GM19043 (cell line): Measurements from ENCODE around the gene AKAP12.
A peak's percentile ranks its signal among the peaks of the same experiment; 100 is the strongest.
"Not testable (repeated sequence)": the region's sequence is repeated elsewhere in the genome, so short reads cannot be mapped to it uniquely, and the experiment has no call there.

Experiments
- ATAC-seq: cut with Tn5 transposase; IDR thresholded peaks from one replicate; pipeline ENCODE4 v1.9.1; 2021; ENCODE audit warnings: low read depth; ENCODE audit not compliant: unreplicated experiment

Gene AKAP12

DNA sequence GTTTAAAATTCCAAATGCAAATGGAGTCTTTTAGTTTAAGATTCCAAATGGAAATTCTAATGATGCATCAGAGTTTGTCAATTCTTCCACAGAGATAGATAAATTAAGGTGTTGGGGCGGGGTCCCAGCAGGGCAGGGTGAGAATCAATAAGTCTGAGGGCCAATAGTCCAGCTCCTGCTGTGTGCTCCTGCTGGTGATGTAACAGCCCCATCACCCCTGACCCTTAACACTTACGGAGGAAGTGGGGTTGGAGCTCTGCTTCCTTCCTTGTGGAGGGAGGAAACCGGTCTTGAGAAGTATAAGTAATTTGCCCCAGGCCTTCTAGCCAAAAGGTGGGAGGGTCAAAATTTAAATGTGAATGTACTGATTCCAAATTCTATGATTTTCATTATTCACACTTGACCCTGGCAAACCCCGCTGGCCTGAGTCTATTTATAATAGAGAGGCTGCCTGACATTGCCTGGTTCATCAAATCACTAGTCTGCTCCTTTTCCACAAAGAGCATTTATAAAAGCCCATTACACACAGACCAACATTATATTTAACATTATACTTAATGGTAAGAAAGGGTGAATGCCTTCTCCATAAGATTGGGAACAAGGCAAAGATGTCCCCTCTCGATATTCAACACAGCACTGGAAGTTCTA, 134.4 kb downstream of the AKAP12 start:
- no peak for ATAC-seq

DNA sequence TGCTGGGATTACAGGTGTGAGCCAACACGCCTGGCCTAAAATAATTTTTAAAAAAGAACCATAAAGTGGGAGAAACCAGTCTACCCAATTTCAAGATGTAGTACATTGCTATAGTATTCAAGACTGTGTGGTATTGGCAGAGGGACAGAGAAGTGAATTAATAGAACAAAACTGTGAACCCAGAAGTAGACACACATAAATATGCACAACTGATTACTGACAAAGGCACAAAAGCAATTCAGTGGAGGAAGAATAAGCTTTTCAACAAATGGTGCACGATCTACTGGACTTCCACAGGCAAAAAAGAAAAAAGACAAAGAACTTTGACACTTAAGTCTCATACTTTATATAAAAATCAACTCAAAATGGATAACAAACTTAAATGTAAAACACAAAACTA, 136.1 kb downstream of the AKAP12 start:
- ATAC-seq = no peak

DNA sequence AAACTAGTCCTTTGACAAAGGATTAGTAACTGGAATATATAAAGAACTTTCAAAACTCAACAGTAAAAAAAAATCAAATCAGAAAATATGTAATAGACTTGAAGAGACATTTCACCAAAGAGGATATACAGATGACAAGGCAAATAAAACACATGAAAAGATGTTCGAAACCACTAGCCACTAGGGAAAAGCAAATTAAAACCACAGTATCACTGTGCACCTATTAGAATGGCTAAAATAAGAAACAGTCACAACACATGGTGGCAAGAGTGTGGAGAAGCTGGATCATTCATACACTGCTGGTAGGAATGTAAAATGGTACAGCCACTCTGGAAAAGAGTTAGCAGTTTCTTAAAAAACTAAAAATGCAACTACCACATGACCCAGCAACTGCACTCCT, 136.7 kb downstream of the AKAP12 start:
- ATAC-seq = peak; percentile 41

DNA sequence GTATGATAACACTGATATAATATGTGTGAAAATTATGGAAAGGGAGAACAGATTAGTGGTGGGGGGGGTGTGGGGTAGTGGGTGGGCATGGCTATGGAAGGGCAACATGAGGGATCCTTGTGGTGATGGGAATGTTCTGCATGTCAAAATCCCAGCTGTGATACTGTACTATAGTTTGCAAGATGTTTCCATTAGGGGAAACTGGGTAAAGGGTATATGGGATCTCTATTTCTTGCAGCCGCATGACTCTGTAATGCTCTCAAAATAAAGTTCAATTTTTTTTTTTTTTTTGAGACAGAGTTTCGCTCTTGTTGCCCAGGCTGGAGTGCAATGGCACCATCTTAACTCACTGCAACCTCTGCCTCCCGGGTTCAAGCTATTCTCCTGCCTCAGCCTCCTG, 137.3 kb downstream of the AKAP12 start:
- ATAC-seq = no peak

DNA sequence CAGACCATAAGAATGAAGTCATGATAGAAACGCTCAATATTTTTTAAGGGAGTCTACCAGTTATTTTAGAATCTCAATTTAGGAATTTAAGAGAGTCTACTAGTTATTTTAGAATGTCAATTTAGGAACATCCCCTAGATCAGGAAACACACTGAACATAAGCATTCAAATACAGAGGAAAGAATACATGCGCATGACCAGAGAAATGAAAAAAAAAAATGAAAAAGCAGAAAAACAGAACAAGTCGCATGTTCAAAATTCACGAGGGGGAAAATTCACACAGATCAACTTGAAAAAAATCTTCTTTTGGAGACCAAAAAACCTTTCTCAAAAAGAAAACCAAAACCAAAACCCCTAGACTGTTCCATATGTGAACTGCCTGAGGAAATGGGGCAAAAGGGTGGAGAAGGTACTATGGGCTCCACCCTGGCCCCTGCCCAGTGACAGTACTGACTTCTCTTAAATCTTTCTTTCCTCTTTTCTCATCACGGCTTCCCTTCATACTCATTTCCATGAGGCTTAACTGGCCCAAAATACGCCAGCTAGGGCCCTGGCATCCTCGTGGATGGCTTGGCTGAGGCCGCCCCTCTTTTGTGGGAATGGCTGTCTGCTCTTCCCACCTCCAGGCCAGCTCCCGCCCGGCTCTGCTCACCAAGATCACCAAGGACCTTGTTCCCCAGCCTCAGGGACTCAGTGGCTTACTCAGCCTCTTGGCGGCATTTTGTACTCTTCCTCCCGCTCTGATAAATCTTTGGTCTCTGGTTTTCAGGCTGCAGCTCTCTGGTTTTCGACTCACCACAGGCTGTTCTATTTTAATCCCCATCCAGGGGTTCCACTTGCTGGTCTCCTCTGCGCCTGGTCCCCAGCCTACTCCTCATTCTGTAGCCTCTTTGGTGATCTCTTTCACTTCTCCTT, 140.4 kb downstream of the AKAP12 start:
- peak; percentile 46 for ATAC-seq

DNA sequence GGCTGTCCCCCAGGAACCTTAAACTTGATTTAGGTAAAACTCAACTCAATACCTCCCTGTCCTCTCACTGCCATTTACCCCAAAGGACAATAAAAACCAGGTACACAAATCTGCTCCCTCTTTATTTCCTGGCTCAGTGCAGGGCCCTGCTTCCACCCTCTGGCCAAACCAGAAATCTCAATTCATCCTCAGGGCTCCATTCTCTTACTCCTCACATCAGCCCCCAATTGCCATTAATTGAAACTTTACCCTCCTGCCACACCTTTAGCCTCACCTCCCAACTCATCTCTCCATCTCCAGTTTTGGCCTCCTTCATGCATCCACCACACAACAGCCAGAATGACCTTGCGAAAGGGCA, 141.1 kb downstream of the AKAP12 start:
- no peak for ATAC-seq

DNA sequence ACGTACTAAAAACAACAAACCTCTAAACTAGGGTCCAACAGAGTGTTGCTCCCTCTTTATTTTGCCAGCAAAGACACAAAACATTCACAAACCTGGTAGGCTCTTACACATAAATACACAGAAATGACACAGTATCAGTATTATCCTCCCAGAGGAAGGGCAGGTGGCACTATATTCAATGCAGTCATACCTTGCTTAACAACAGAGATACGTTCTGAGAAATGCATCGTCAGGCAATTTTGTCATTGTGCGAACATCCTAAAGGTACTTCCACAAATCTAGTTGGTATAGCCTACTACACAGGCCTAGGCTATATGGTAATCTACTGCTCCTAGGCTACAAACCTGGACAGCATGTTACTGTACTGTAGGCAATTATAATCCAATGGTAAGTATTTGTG, 142.0 kb downstream of the AKAP12 start:
- ATAC-seq = no peak

DNA sequence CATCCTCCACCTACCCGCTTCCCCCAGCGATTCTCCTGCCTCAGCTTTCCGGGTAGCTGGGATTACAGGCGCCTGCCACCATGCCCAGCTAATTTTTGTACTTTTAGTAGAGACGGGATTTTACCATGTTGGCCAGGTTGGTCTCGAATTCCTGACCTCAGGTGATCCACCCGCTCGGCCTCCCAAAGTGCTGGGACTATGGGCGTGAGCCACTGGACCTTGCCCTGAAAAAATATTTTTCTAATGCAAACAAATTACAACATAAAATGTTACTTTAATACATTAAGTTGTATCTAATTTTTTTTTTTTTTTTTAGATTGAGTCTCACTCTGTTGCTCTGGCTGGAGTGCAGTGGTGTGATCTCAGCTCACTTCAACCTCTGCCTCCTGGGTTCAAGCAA, 142.9 kb downstream of the AKAP12 start:
- ATAC-seq = not testable (repeated sequence)

DNA sequence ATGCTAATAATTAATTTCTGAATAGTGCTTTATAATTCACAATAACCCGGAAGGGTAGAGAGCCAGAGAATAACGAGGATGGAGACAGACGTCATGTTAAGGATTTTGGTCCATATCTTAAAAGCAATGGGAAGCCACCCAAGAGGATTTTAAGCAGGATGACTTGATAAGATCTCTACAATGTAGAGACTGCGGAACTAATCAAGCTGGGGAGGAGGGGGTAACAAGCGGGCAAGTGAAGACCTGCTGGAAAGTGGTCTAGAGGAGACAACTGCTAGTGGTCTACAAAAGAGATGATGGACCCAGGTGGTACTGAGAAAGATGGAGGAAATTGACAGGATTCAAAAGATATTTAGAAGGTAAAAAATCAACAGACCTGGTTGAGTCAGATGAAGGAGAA, 144.4 kb downstream of the AKAP12 start:
- ATAC-seq = no peak

DNA sequence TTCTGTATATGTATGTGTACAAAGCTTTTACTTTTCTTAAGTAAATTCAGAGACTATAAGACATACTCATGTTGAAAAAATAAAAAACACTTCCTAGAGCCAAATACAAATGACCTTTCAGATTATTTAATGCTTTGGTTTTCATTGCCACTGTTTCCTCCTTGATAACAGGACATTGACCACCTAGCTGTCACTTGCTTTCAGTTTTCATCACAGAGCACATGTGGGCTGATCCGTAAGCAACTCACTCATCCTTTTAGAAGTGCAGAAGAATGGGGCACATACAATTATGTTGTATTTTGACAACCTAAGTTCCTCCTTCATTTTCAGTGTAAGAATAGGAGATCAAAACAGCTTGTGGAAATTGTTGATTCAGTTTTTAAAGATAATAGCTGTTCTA, 145.4 kb downstream of the AKAP12 start:
- ATAC-seq = no peak

DNA sequence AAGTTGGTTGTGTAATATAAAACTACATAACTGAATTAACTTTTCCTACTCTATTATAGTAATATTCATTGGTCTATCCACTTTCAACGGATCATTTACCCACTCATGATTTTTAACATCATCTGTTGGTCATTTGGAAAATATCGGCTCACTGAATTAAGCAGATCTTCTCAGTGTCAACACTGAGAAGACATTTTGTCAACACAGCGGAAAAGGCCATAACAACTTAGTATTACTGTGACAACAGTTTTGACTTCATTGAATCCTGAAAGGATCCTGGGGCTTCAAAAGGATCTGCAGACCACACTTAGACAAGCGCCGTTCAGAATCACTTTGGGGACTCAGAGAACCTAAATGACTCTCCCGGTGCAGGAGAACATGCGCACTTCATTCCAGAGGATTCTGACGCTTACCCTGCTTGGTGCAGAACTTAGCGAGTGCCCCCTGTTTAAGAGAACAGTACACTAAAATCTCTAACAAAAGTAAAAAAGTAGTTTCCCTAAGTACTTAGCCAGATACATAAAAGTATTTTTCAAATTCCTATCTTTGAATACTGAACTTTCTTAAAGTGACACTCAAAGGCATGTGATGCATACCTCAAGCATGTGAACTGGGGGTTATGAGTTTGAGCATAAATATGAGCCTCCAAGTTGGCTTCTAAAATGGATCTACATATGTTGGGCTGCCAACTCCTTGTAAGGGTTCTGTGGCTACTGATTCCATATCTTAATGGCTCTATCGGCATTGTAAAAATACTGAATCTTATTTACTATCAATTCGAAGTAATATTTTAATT, 147.6 kb downstream of the AKAP12 start:
- ATAC-seq = no peak

DNA sequence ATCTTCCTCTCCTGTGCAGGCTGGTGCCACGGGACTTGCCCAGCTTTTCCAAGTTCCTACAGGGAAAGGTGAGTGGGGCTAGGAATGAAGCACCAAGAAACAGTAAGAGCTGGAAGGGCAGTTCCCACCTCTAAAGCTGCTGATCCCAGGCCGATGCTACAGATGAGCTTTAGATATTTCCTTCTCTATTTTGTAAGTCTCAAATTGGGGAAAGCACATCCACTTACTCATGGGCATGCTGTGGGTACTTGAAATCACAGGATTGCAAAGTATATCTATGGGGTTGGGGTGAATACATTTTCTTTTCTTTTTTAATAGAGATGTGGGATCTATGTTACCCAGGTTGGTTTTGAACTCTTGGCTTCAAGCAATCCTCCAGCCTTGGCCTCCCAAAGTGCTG, 148.5 kb downstream of the AKAP12 start:
- ATAC-seq = no peak

DNA sequence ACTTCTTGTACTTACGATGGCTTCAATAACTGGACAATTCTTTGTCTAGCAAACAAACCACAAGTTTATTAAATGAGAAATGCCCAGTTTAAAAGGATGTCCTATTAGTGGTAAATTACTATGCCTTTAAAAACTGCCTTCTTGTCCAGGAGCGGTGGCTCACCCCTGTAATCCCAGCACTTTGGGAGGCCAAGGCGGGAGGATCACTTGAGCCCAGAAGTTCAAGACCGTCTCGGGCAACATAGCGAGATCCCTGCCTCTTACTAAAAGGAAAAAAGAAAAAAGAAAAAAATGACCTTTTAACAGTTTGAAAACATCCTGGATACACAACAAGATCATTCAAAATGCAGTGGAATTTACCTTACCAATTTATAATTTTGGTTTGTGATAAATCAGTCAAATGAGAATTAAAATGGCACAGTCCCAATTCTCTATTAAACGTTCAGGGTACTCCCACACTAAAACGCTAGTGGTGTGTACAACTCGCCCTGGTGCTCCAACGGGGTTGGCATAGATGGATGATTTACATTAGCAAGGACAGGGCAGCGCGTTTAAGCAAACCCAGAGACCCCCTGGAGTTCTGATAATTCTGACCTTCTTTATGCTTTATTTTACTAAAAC, 149.3 kb downstream of the AKAP12 start:
- no peak for ATAC-seq

DNA sequence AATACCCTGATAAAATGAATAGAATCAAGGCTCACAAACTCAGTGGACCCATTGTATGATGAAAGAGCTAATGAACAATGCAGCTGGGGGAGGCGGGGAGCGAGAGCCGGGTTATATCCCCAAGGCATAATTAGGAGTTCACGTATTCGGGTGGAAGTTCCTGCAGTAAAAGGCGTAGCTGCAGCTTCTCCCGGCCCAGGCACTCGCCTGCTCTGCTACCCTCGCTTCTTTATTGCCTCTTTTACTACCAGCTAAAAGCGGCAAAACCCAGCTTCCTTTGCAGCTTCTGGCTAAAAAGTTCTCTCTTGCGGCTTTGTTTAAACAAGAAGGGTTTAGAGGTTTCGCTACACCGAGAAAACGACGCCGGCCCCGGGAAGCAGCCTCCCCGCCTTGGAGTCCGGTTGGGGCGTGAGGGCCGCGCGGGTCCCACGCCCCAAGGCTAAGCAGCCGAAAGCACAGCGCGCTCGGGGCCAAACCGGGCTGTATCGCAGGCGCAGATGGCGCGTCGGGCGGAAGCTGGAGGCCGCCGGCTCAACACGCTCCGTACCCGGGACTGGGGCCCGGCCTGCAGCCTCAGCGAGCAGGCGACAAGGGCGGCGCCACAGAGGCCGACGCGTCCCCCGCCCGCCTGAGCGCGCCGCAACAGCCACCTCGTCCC, 150.0 kb downstream of the AKAP12 start:
- ATAC-seq = peak; percentile 54

DNA sequence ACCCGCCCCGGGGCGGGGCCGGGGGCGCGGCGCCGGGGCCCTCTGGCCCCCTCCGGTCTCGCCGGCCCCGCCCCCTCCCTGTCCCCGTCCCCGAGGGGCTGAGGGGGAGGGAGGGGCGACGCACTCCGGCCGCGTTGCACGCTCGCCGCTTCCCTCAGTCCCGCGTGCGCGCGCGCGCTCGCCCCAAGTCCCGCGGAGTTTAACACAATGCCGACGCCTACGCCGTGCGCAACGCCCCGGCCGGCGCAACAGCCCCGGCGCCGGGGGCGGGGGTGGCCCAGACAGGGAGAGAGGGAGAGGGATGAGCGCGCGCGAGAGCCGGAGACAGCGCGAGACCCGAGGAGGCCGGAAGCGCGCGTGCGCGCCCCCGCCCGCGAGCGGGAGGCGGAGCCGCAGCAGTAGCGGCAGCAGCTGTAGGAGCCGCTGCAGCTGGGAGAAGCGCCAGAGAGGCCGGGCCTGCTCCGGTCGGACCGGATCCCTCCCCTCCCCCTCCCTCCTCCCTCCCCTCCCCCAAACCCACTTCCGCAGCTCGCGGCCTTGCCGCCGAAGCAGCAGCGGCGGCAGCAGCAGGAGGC, 150.6 kb downstream of the AKAP12 start:
- ATAC-seq = peak; percentile 77

DNA sequence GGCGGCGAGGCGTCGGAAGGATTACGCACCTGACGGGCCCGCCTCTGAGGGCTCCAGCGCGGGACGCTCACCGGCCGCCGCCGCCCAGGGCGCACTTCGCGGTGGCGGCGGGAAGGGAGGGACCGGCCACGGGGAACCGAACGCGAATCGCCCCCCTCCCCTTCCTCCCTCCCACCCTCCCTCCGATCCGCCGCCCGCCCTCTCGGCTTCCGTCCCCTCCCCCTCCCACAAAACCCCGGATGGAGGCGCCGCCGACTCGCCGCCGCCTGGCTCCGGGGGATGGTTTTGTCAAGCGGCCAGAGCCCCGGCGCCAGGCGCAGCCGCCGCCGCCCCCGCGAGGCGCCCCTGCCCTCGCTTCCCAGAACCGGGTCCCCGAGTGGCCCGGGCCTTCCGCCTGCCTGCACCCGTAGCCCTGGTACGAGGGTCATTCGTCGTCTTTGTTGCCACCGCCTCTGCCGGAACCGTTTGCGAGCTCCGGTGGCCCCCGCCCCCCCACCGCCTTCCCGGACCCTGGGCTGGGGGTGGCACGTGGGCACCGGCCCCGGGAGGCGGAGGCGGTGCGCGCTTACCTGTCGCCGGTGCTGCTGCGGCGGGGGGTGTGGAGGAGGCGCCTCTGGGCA, 151.2 kb downstream of the AKAP12 start:
- no peak for ATAC-seq

DNA sequence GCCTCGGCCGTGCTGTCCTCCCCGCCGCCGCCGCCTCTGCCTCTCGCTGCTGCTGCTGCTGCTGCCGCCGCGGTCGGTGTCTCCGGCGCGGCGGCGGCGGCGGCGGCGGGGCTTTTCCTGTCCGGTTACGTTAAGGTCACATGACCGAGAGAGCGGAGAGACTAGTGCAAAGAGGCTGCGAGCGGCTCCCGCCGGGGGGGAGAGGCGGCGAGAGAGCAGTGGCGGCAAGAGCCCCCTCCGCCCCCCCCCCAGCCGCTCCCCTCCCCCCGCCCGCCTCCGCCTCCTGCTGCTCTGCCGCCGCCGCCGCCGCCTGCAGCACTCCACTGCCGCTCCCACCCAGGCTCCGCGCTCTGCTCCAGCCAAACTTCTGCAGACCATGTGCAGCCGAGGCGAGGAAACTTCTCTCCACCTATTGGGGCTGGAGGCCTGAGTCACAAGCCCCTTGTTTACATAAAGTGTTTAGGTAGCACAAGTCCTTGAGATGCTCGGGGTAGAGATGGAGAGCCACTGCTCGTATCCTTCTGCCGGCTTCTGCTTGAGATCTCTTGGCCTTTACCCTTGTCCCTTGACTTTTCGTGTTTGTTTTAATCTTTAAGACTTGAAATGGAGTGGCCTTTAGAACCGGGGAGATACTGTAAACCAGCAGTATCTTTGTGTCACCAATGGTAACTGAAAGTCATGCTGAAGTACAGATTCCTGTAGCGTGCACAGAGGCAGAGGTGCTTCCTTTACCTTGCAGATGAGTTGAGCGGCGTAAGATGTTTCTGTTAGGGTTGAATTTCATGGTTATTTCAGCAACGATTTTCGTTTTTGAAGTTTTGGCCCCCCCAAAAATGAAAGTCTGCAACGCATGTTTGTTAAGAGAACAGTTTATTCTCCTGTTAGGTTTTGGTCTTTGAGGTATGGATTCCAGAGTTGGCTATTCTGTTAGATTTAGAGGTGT, 152.0 kb downstream of the AKAP12 start, which contains the start of gene ZBTB2:
Gene ZBTB2, minus strand, starts transcription at position 89 of the 943 bp plus-strand sequence. CDS start 17,922 bp downstream, outside the sequence.
- peak; percentile 8 for ATAC-seq

DNA sequence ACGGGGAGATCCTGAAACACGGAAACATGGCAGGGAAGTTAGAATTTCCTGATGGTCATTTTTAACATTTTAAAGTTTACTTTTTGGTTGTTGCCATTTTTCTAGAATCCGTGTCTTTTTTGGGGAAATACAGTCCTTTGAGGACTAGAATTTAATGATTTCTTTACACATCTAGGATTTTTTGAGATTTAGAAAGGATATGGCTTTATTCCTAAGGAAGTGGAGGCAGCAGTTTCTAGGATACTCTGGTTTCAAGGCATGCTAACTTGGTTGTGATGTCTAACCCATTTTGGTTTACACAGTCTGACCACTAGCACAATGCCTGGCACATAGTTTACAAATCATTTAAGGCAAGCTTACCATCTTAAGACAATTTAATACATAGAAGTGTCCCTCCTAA, 152.7 kb downstream of the AKAP12 start:
- ATAC-seq = no peak
